AG04449 (cell line): ENCODE results near the gene RAP1GAP2.

Source experiments
- CTCF ChIA-PET: fragments of 350-600 bp; formaldehyde crosslinking; extraction: SDS; loops from one replicate; lab custom pipeline; 2021; ENCODE audit warnings: antibody characterized with exemption; lab: Yijun Ruan, JAX
- POLR2A ChIA-PET: fragments of 400-600, 350-600 bp; formaldehyde crosslinking; extraction: SDS; loops from one replicate; lab custom pipeline; 2020; ENCODE audit warnings: antibody characterized with exemption, inconsistent platforms; lab: Yijun Ruan, JAX
- DNase-seq: peaks from one replicate; pipeline ENCODE4 v3.0.0-alpha.2; 2010; ENCODE audit warnings: low read depth, low spot score
- H3K4me3 ChIP-seq: 2 replicates; pipeline ENCODE4 v1.5.1; 2011; ENCODE audit warnings: low read depth, mild to moderate bottlenecking, control low read depth, low read length
- CTCF ChIP-seq: IDR thresholded peaks from one replicate; pipeline ENCODE4 v1.5.1; 2011; ENCODE audit warnings: mild to moderate bottlenecking, moderate library complexity, low read length, control low read depth, inconsistent platforms; ENCODE audit not compliant: insufficient read depth; ENCODE audit errors: missing control alignments

Gene RAP1GAP2

GRCh38 chr17:2796164-2797125 lies at the start of gene RAP1GAP2:
Gene RAP1GAP2 (plus strand): TSS chr17:2796438. CDS start chr17:2796528, 90 bp downstream.
- no peak for DNase-seq
- POLR2A ChIA-PET, result no interaction called here
- H3K4me3 ChIP-seq, result no peak within 1 kb of the TSS
- TF ChIP-seq CTCF, result no peak
- CTCF ChIA-PET, result interaction anchor here (0.9 kb wide), 1 partner anchor 10 kb away, joined by 4 read pairs; no protein-coding TSS in a partner anchor

- no peak for DNase-seq
- POLR2A ChIA-PET, result no interaction called here
- CTCF ChIA-PET, result no interaction called here
- no peak within 1 kb of the TSS for H3K4me3 ChIP-seq
- TF ChIP-seq CTCF, result no peak
Observed at GRCh38 chr17:2749058-2749783, 47.0 kb upstream of the RAP1GAP2 start, which contains the start of gene CCDC92B. Gene CCDC92B (minus strand): TSS chr17:2749652. CDS start chr17:2735145, 14,507 bp downstream.

GRCh38 chr17:2749784-2750181 lies 46.5 kb upstream of the RAP1GAP2 start:
- ChIA-PET CTCF (no interaction called here), POLR2A (no interaction called here)
- H3K4me3 ChIP-seq, result no peak overlapping the region
- DNase-seq, result no peak
- TF ChIP-seq CTCF, result no peak

GRCh38 chr17:2750721-2751120 lies 45.5 kb upstream of the RAP1GAP2 start:
- CTCF ChIA-PET, result no interaction called here
- H3K4me3 ChIP-seq, result no peak overlapping the region
- POLR2A ChIA-PET, result no interaction called here

GRCh38 chr17:2751491-2751890 lies 44.7 kb upstream of the RAP1GAP2 start:
- CTCF ChIA-PET, result no interaction called here
- H3K4me3 ChIP-seq, result no peak overlapping the region
- no peak for DNase-seq
- POLR2A ChIA-PET, result no interaction called here
- no peak for TF ChIP-seq CTCF

More at GRCh38 chr17:2750721-2751120, 45.5 kb upstream of the RAP1GAP2 start:
- DNase-seq, result no peak
- no peak for TF ChIP-seq CTCF
